Measurements from ENCODE around the gene HAGH.

HAGH gene

DNA sequence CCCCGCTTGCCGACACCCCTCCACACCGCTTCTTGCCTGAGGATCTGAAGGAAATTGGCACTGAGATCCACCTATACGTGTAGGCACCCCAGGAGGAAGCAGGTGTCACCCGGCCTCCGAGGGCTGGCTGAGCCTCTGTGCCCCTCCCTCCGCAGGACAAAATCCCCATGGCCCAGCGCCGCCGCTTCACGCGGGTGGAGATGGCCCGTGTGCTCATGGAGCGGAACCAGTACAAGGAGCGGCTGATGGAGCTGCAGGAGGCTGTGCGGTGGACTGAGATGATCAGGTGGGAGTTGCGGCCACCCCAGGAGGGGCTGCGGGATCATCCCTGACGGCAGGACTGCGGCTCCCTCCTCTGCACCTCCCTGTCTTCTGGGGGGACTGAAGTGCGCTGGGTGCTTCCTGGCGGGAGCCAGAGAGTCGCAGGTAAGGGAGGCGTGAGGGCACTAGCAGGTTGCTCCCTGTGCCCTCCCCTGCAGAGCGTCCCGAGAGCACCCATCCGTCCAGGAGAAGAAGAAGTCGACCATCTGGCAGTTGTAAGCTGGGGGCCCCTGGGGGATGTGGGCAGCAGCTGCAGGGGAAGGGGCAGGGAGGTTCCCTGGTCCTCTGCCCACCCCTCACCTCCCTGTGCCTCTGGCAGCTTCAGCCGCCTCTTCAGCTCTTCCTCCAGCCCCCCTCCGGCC, 64.3 kb downstream of the HAGH start:
- no peak for DNase-seq (ENCODE audit: low spot score)

DNA sequence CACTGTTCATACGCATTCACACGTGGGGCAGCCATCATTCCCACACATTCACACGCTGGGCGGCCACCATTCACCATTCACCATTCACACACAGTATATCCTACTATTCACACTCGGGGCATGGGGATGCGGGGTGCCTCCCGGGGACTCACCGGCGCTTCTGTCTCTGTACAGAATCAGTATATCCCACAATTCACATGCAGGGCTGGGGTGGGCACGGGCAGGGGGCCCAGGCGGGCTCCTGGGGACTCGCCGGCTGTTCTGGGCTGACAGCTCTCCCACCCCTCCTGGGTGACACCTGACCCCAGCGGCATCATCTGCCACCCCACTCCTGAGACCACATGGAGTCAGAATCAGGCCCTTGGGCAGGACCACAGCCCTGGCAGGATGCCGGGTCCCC, 64.9 kb downstream of the HAGH start:
- DNase-seq (ENCODE audit: low spot score), result no peak

DNA sequence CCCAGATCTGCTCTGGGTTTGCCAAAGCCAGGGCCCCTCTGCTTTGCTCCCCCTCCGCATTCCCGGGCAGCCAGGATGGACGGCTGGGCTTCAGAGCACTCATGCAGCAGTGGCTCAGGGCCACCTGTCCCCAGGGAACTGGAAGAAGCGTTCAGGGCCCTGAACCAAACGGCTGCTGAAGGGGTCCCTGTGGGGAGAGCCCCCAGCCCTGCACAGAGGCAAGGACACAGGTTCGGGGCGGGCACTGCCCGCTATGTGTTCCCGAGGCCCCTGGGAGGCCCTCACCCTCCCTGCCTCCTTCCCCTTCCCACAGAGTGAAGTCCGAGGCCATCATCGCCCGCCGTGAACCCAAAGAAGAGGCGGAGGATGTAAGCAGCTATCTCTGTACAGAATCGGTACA, 65.7 kb downstream of the HAGH start:
- no peak for DNase-seq (ENCODE audit: low spot score)

DNA sequence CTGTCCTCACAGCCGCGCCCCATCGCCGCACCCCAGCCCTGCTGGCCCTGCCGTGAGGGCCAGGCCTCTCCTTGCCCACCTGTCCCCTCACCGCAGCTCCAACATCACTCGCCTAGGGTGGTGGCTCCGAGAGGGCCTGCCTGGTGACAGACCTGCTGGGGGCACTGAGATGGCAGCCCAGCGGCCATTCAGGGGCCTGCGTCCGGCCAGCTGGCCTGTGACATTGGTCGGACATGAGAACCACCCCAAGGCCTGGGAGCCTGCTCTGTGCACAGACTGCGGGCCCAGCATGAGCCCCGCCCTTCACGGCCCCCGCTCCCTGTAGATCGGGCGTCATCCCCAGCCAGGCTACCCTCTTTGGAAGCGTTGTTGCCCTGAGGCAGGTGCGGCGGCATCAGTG, 67.1 kb downstream of the HAGH start:
- no peak for DNase-seq (ENCODE audit: low spot score)

DNA sequence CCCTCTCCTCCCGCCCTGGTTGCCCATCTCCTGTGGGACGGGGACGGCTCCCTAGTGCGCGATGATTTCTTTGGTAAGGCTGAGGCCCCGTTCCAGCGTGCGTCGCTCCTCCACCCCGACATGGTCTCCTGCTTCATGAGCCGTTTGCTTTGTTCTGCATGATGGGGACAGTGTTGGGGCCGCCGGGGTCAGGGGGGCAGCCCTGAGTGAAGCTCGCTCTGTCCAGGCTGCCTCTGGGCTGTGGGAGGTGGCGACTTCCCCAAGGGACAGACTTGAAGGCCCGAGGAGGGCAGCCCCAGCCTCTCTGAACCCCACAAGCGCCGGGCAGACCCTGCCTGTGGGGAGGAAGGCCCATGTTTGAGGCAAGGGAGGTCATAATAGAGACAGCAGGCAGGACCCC, 67.7 kb downstream of the HAGH start:
- no peak for DNase-seq (ENCODE audit: low spot score)

DNA sequence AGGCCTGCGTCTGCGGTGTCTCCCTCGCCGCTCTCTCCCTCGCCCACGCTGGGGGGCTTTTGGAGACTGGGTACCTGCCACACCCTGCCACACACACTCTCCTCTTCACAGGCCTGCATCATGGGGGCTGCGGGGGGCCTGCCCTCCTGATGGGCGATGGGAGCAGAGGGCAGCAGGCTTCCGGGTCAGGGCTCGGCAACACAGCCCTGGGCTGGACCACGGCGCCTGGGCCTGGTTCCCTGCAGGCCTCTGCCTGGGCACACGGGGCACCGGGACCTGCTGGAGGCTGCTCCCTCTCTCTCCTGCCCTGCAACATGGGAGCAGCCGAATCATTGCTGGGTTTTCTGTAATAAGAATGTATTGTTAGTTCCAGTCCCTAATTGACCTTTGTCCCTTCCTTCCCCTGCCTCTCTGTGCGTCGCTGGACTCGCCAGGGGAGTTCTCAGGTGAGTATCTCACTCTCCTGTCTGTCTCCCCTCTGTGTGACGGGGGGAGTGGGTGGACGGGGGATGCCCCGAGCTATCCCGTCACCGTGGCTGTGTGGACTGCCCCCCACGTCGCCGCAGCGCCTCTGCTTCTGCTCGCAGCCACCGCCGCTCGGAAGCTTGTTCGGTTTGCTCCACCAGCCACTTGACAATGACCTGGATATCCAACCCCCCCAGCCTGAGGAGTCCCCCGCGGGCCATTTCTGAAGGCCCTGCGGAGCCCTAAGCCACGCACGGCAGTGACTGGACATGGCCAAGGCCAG, 68.7 kb downstream of the HAGH start:
- DNase-seq (ENCODE audit: low spot score), result no peak
